ENCODE measurements around the gene SRSF3. TPM values are rescaled to one million over a fixed set of nuclear protein-coding genes. Genes with fewer than 3 reads are reported as not detected.

The SRSF3 gene
- total RNA-seq, 3 donors from 2014 or later = 163 to 425 (median 276) TPM

- H3K27me3 ChIP-seq = no peaks in the 10 kb centered on the region
- H3K27ac ChIP-seq = peak overlapping the region; percentile 97 to 100
- peaks cover 6 to 16% of the 10 kb centered on the region in 2 donors for H3K4me1 ChIP-seq
- TF ChIP-seq POLR2A (IDR thresholded peaks at IDR 0.05) (no peak), CTCF (IDR thresholded peaks at IDR 0.05) (no peak), POLR2AphosphoS5 (IDR thresholded peaks at IDR 0.05) (no peak)
- peak overlapping the region; percentile 72 to 75 (median 73) for H3K4me3 ChIP-seq
- intact Hi-C loops (cut with DNase I; ENCODE audit: low total_unique reads) = no loop called here
- no peaks in the 10 kb centered on the region for H3K9me3 ChIP-seq
- no peaks in the 10 kb centered on the region for H3K36me3 ChIP-seq
- DNase-seq (ENCODE audit: low spot score in 2 of 2) = peak in 1 of 2 donors; percentile 70
These were observed 868 bp downstream of the SRSF3 start for GRCh38 chr6:36594816-36595643.

GRCh38 chr6:36596356-36596755 is 2.2 kb downstream of the SRSF3 start:
- Histone ChIP-seq H3K36me3 (no peaks in the 10 kb centered on the region), H3K27me3 (no peaks in the 10 kb centered on the region), H3K27ac (peak overlapping the region; percentile 97 to 100), H3K4me1 (peaks cover 6 to 18% of the 10 kb centered on the region in 2 donors), H3K9me3 (no peaks in the 10 kb centered on the region), H3K4me3 (peak overlapping the region; percentile 72 to 75 (median 73))
- no peak for DNase-seq (ENCODE audit: low spot score in 2 of 2)
- intact Hi-C loops (cut with DNase I; ENCODE audit: low total_unique reads) = no loop called here
- TF ChIP-seq CTCF (IDR thresholded peaks at IDR 0.05) (no peak), POLR2AphosphoS5 (IDR thresholded peaks at IDR 0.05) (no peak), POLR2A (IDR thresholded peaks at IDR 0.05) (no peak)

DNA sequence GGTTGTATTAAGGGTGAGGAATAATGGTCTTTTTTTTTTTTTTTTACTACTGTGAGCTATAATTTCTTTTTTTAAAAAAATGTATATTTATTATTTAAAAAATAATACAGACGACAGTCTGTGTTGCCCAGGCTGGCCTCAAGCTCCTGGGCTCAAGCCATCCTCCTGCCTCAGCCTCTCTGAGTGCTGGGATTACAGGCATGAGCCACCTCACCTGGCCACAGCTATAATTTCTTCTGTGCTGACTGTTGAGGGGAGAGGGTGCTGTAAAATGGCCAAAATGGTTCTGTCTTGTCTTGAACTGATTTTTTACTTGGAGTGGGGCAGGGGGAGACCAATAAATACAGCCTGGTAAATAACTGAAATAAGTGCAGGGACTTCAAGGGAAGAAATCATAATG is 3.6 kb downstream of the SRSF3 start:
- H3K4me3 ChIP-seq = peak overlapping the region; percentile 72 to 75 (median 73)
- no peaks in the 10 kb centered on the region for H3K27me3 ChIP-seq
- TF ChIP-seq POLR2AphosphoS5 (IDR thresholded peaks at IDR 0.05) = no peak
- no peak for TF ChIP-seq POLR2A (IDR thresholded peaks at IDR 0.05)
- no peak for TF ChIP-seq CTCF (IDR thresholded peaks at IDR 0.05)
- intact Hi-C loops (cut with DNase I; ENCODE audit: low total_unique reads) = no loop called here
- H3K27ac ChIP-seq = peak overlapping the region in 1 of 2 donors; percentile 100
- no peaks in the 10 kb centered on the region for H3K9me3 ChIP-seq
- H3K4me1 ChIP-seq = peaks cover 6 to 22% of the 10 kb centered on the region in 2 donors
- no peaks in the 10 kb centered on the region for H3K36me3 ChIP-seq
- no peak for DNase-seq (ENCODE audit: low spot score in 2 of 2)

DNA sequence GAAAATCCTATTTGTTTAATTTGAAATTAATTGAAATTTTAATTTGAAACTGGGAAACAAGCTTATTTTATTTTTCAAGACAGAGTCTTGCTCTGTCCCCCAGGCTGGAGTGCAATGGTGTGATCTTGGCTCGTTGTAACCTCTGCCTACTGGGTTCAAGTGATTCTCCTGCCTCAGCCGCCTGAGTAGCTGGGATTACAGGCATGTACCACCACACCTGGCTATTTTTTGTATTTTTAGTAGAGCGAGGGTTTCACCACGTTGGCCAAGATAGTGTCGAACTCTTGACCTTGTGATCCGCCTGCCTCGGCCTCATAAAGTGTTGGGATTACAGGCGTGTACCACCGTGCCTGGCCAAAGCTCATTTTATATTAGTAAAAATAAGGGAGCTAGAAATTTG is 4.2 kb downstream of the SRSF3 start:
- DNase-seq (ENCODE audit: low spot score in 2 of 2) = no peak
- Histone ChIP-seq H3K27ac (peak overlapping the region in 1 of 2 donors; percentile 100), H3K36me3 (peaks cover 4% of the 10 kb centered on the region), H3K27me3 (no peaks in the 10 kb centered on the region), H3K4me3 (peak overlapping the region; percentile 72 to 75 (median 73)), H3K9me3 (no peaks in the 10 kb centered on the region), H3K4me1 (peaks cover 6 to 23% of the 10 kb centered on the region in 2 donors)
- TF ChIP-seq POLR2A (IDR thresholded peaks at IDR 0.05) (no peak), POLR2AphosphoS5 (IDR thresholded peaks at IDR 0.05) (no peak), CTCF (IDR thresholded peaks at IDR 0.05) (no peak)
- intact Hi-C loops (cut with DNase I; ENCODE audit: low total_unique reads) = no loop called here

DNA sequence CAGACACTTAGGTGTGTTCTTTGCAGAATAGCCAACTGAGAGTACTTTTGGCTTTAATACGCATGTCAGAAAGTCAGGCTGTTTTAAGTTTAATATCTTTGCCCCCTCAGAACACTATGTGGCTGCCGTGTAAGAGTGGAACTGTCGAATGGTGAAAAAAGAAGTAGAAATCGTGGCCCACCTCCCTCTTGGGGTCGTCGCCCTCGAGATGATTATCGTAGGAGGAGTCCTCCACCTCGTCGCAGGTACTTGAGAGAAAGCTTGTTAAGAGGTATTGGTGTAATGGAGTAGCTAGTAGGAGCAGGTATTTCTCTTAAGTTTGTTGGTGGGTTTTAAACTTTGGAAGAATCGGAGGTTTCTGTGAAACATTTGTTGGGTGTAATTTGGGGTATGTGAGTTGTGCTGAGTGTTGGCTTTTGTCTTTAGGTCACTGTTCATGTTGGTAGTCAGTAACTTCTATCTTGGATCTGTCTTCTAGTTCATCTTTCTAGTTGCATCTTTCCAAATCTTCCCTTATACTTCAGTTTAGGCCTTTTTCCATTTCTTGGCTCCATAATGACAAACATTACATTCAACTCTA is 4.7 kb downstream of the SRSF3 start:
- DNase-seq (ENCODE audit: low spot score in 2 of 2) = no peak
- Histone ChIP-seq H3K4me3 (peak overlapping the region; percentile 72 to 75 (median 73)), H3K36me3 (peaks cover 9% of the 10 kb centered on the region), H3K27me3 (no peaks in the 10 kb centered on the region), H3K27ac (peak overlapping the region in 1 of 2 donors; percentile 100), H3K9me3 (no peaks in the 10 kb centered on the region), H3K4me1 (peaks cover 6 to 28% of the 10 kb centered on the region in 2 donors)
- intact Hi-C loops (cut with DNase I; ENCODE audit: low total_unique reads) = no loop called here
- TF ChIP-seq CTCF (IDR thresholded peaks at IDR 0.05) (no peak), POLR2A (IDR thresholded peaks at IDR 0.05) (no peak), POLR2AphosphoS5 (IDR thresholded peaks at IDR 0.05) (no peak)

Data from breast epithelium (tissue), 4 donors.